ENCODE results near the gene IRX4. TPM values are rescaled to one million over a fixed set of nuclear protein-coding genes. Genes with fewer than 3 reads are reported as not detected.

The IRX4 gene
- total and polyA plus RNA-seq, 2 experiments from 2014 or later: 0.82 to 1.7 TPM

DNA sequence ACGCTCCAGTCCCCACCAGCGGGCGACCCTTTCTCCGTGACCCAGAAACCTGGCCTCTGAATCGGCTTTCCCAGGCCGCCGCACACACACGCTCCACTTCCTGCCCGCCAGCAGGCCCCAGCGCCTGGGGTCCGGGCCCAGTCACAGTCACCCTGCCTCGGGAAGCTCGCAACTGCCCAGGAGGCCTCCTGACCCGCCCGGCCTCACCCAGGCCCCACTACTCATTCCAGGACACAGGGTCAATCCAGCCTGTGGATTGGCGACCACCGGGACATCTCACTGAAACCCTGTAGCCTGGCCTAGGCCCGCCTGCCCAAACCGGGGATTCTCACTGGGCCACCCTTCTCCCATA is 2.7 kb upstream of the IRX4 start:
- H3K4me1 Mint-ChIP-seq: peaks cover 22% of the 10 kb centered on the region
- no peaks in the 10 kb centered on the region; the same call in 1 of the 2 replicates for H4K20me1 ChIP-seq (replicated peaks; ENCODE audit: insufficient read depth)
- no peaks in the 10 kb centered on the region for H3K9me2 ChIP-seq (ENCODE audit: insufficient read depth)
- H3K4me3 Mint-ChIP-seq: peak overlapping the region; percentile 74
- no peak for ATAC-seq
- H3F3A ChIP-seq (replicated peaks; ENCODE audit: low read depth): peaks cover 3% of the 10 kb centered on the region; the same call in 1 of the 2 replicates
- H3K27me3 ChIP-seq (ENCODE audit: insufficient read depth): peaks cover 98% of the 10 kb centered on the region
- H3K79me2 ChIP-seq (replicated peaks; ENCODE audit: insufficient read depth): no peaks in the 10 kb centered on the region
- peak overlapping the region; percentile 64 for H3K4me3 ChIP-seq
- peak overlapping the region; percentile 86 for H3K4me2 ChIP-seq
- no peak overlapping the region for H3K27ac ChIP-seq (ENCODE audit: low read depth)
- TF ChIP-seq, protein P1, sequence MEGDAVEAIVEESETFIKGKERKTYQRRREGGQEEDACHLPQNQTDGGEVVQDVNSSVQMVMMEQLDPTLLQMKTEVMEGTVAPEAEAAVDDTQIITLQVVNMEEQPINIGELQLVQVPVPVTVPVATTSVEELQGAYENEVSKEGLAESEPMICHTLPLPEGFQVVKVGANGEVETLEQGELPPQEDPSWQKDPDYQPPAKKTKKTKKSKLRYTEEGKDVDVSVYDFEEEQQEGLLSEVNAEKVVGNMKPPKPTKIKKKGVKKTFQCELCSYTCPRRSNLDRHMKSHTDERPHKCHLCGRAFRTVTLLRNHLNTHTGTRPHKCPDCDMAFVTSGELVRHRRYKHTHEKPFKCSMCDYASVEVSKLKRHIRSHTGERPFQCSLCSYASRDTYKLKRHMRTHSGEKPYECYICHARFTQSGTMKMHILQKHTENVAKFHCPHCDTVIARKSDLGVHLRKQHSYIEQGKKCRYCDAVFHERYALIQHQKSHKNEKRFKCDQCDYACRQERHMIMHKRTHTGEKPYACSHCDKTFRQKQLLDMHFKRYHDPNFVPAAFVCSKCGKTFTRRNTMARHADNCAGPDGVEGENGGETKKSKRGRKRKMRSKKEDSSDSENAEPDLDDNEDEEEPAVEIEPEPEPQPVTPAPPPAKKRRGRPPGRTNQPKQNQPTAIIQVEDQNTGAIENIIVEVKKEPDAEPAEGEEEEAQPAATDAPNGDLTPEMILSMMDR (conservative IDR thresholded peaks at IDR 0.05; ENCODE audit: low read depth in 2 of 2): no peak
- peaks cover 26% of the 10 kb centered on the region; the same call in 1 of the 2 replicates for H3K4me1 ChIP-seq (ENCODE audit: insufficient read depth)
- H3K36me3 Mint-ChIP-seq (ENCODE audit: low read depth): no peaks in the 10 kb centered on the region
- H3K27ac Mint-ChIP-seq: no peak overlapping the region
- peaks cover 2% of the 10 kb centered on the region; the same call in 1 of the 3 replicates for H3K9me3 Mint-ChIP-seq
- peaks cover 85% of the 10 kb centered on the region for H3K27me3 Mint-ChIP-seq (ENCODE audit: insufficient read depth, low read depth, poor library complexity)
- no peaks in the 10 kb centered on the region for H3K36me3 ChIP-seq (ENCODE audit: insufficient read depth)
- no peak overlapping the region for H2AFZ ChIP-seq
- DNase-seq (ENCODE audit: low spot score): peak; percentile 29

DNA sequence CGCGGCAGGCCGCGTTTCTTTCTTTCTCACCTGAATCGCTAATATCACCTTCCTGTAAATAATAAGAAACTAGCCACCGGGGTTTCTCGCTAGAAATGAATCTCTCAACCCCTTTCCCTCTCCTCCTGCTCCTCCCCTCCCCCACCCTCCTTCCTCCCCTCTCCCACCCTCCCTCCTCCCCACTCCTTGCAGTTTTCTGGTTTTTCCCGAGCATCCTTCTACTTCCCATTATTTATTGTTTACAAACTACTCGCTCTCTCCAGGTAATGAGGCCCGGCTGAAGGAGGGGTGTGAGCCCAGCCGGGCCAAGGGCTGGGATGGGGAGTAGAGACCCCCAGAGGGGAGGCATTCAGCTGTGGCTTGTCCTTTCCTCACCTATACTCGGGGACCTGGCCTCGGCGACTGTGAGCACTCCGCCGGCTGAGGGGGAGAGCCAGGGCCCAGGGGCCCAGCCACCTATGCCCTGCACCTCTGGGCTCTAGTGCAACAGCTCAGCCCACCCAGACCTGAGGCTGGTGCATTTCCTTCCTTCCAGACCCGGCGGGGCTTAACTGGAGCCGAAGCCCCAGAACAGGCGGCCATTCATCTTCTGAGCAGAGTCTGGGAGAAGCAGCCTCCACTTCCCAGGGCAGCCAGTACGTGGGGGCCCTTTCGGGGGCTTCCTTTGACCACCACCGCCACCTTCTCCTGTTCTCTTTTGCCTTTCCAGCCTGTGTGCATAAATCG is 2.1 kb upstream of the IRX4 start:
- peaks cover 27% of the 10 kb centered on the region for H3K4me1 Mint-ChIP-seq
- no peak for ATAC-seq
- peak overlapping the region; percentile 74 for H3K4me3 Mint-ChIP-seq
- peaks cover 100% of the 10 kb centered on the region for H3K27me3 ChIP-seq (ENCODE audit: insufficient read depth)
- no peaks in the 10 kb centered on the region for H3K9me2 ChIP-seq (ENCODE audit: insufficient read depth)
- peaks cover 28% of the 10 kb centered on the region; the same call in 1 of the 2 replicates for H3K4me1 ChIP-seq (ENCODE audit: insufficient read depth)
- H3K27ac Mint-ChIP-seq: no peak overlapping the region
- no peaks in the 10 kb centered on the region for H3K36me3 ChIP-seq (ENCODE audit: insufficient read depth)
- peak overlapping the region; percentile 86 for H3K4me2 ChIP-seq
- peak; percentile 70 for DNase-seq (ENCODE audit: low spot score)
- no peaks in the 10 kb centered on the region; the same call in 1 of the 2 replicates for H4K20me1 ChIP-seq (replicated peaks; ENCODE audit: insufficient read depth)
- peaks cover 2% of the 10 kb centered on the region; the same call in 1 of the 3 replicates for H3K9me3 Mint-ChIP-seq
- TF ChIP-seq JUNB (IDR thresholded peaks at IDR 0.05; ENCODE audit: unreplicated experiment) (no peak), EZH2phosphoT487 (IDR thresholded peaks at IDR 0.05; ENCODE audit: unreplicated experiment) (peak; percentile 86), NANOG (IDR thresholded peaks at IDR 0.05; ENCODE audit: borderline replicate concordance) (no peak), EZH2 (IDR thresholded peaks at IDR 0.05; ENCODE audit: low read depth, unreplicated experiment) (peak; percentile 74)
- TF ChIP-seq, protein P2, sequence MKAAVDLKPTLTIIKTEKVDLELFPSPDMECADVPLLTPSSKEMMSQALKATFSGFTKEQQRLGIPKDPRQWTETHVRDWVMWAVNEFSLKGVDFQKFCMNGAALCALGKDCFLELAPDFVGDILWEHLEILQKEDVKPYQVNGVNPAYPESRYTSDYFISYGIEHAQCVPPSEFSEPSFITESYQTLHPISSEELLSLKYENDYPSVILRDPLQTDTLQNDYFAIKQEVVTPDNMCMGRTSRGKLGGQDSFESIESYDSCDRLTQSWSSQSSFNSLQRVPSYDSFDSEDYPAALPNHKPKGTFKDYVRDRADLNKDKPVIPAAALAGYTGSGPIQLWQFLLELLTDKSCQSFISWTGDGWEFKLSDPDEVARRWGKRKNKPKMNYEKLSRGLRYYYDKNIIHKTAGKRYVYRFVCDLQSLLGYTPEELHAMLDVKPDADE (IDR thresholded peaks at IDR 0.05): no peak
- H3K4me3 ChIP-seq: peak overlapping the region; percentile 59
- H3F3A ChIP-seq (replicated peaks; ENCODE audit: low read depth): peaks cover 3% of the 10 kb centered on the region; the same call in 1 of the 2 replicates
- no peaks in the 10 kb centered on the region for H3K79me2 ChIP-seq (replicated peaks; ENCODE audit: insufficient read depth)
- H2AFZ ChIP-seq: no peak overlapping the region
- H3K27ac ChIP-seq (ENCODE audit: low read depth): no peak overlapping the region
- peaks cover 90% of the 10 kb centered on the region for H3K27me3 Mint-ChIP-seq (ENCODE audit: insufficient read depth, low read depth, poor library complexity)
- H3K36me3 Mint-ChIP-seq (ENCODE audit: low read depth): no peaks in the 10 kb centered on the region; the same call in 2 of the 3 replicates

Measured in GM23338 (cell line).